Stimulated activated CD8-positive, alpha-beta memory T cell treated with anti-CD3 and anti-CD28 coated beads, Interleukin-4, amount 100 ng/mL, for 4 hours (primary cell): ENCODE results near the gene MAN1C1.

Source experiments
- DNase-seq, 2 donors: peaks; one replicate each; pipeline ENCODE4 v3.0.0-alpha.2; 2020; ENCODE audit warnings: low read depth in 2 of 2, low spot score in 1 of 2

MAN1C1 gene

GRCh38 chr1:25616095-25616986 lies at the start of gene MAN1C1:
Gene MAN1C1, plus strand, starts transcription at chr1:25616791. Its CDS starts 1,007 bp downstream, at chr1:25617798.
- DNase-seq: peak in 1 of 2 donors; percentile 56

GRCh38 chr1:25567710-25568089 lies 48.9 kb upstream of the MAN1C1 start:
- no peak for DNase-seq

- DNase-seq: no peak
These were observed 48.3 kb upstream of the MAN1C1 start for GRCh38 chr1:25568090-25568833.

- DNase-seq: no peak
These were observed 47.6 kb upstream of the MAN1C1 start for GRCh38 chr1:25568834-25569596.

GRCh38 chr1:25569597-25570396 lies 46.8 kb upstream of the MAN1C1 start:
- no peak for DNase-seq

GRCh38 chr1:25570798-25571521 lies 45.6 kb upstream of the MAN1C1 start:
- DNase-seq: no peak

- DNase-seq: no peak
These were observed 45.0 kb upstream of the MAN1C1 start for GRCh38 chr1:25571522-25571970.

- no peak for DNase-seq
These were observed 44.5 kb upstream of the MAN1C1 start for GRCh38 chr1:25572107-25572506.

GRCh38 chr1:25572708-25573590 lies 43.6 kb upstream of the MAN1C1 start:
- DNase-seq: no peak

GRCh38 chr1:25573591-25573930 lies 43.0 kb upstream of the MAN1C1 start:
- no peak for DNase-seq

- DNase-seq: no peak
These were observed 42.6 kb upstream of the MAN1C1 start for GRCh38 chr1:25573961-25574360.

GRCh38 chr1:25575191-25575590 lies 41.4 kb upstream of the MAN1C1 start:
- no peak for DNase-seq

GRCh38 chr1:25576459-25577133 lies 40.0 kb upstream of the MAN1C1 start:
- DNase-seq: no peak

GRCh38 chr1:25577134-25577920 lies 39.3 kb upstream of the MAN1C1 start:
- DNase-seq: no peak

- DNase-seq: no peak
These were observed 37.0 kb upstream of the MAN1C1 start for GRCh38 chr1:25579292-25580252.

- DNase-seq: no peak
These were observed 35.7 kb upstream of the MAN1C1 start for GRCh38 chr1:25580927-25581326.

GRCh38 chr1:25581764-25582163 lies 34.8 kb upstream of the MAN1C1 start:
- no peak for DNase-seq
